RPMI7951 (cell line): ENCODE measurements around the gene FJX1. TPM values are rescaled to one million over a fixed set of nuclear protein-coding genes. Genes with fewer than 3 reads are reported as not detected.
"Not testable (repeated sequence)": the region's sequence is repeated elsewhere in the genome, so short reads cannot be mapped to it uniquely, and the experiment has no call there.

Experiments
- DNase-seq: peaks from one replicate; pipeline ENCODE4 v3.0.0-alpha.2; 2012; ENCODE audit warnings: low read depth
- total RNA-seq: library from RNA; depleted of rRNA; stranded (reverse); fragments of >200 nt; shearing (Covaris generic); gene quantifications from 2 replicates; pipeline ENCODE4 v1.2.3, GENCODE V29; 2014

Gene FJX1
- total RNA-seq, 1 experiment from 2014 or later, result 7.9 TPM

DNA sequence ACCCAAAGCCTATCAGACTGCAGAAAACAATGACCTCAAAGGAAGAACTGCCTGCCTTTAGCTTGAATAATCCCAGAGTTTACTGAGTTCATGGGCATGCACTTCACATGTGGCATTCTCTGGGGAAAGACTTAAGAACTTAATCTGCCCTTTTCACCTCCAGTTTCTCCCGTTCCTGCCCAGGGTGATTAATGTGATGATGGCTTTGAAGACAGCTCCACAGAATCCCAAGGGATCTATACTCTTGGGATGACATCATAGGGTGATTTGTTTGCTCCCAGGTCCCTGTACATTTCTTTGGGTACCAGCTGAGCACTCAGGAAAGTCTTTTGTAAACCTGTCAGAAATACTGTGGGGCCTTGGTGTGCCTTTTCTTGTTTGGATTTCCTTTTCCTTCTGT is 14.0 kb downstream of the FJX1 start:
- peak; percentile 47 for DNase-seq

DNA sequence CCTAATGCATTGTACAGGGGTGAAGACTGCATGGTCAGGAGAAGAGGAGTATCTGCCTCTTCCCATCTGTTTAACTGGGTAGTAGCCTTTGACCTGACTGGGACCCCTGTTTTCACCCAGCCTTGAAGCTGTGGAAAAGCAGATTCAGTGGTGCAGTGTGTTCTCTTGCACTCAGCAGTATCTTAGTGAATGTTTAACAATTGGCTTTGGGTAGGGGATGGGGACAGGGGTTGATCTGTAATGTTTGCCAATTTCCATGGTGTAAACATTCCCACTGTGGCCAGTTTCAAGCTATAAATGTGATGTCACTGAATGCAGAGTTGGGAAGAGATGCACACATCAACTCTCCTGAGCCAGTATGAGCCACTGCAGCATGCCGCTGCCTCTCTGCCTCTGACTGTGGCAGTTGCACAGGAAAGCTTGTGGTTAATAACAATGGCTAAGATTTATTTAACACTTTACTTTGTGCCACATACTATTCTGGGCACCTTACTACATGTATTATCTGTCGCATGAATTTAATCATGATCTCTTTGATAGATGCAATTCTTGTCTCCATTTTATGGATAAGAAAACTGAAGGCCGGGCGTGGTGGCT is 15.7 kb downstream of the FJX1 start:
- DNase-seq, result no peak

DNA sequence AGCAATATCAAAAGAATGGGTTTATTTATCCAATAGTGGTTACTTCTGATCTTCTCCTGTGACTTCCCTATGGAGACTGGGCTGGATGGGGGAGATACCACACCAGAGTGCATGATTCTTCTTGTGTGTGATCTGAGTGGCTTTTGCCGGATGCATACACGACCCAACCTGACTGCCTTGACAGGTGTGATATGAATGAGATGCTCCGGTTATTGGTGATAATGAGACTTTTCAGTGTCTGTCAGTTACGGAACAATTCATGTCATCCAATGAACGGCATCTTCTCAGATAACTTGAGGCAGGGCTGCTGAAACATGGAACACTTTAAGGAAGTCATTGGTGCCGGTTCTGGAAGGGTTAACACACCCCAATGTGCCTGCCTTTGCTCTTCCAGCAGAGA is 17.7 kb downstream of the FJX1 start:
- DNase-seq, result no peak

DNA sequence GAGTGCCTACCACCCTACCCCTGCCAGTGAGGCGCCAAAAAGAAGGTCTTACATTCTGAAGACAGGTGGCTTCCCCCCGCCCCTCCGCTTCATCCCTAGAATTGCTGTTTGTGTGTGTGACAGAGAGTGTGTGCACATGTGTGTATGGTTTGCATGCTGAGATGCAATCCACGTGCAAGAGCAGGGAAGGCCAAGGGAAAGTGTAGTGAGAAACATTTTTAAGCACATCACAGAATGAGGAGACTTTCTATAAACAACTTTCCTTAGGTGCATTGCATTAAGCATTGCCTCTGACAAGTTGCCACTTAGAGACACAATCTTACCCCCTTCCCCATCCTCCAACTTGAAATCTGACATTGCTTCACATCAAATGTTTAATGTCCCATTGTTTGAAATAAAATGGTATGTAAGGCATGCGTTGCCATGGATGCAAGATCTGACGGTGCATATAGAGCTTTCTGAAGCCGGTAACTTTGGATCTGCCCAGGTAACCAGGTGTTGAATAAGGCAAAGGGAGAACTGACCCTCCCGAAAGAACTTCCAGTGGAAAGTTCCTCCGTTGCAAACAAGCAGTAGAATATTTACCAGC is 21.4 kb downstream of the FJX1 start:
- DNase-seq, result no peak

GRCh38 chr11:35641171-35641897 is 23.1 kb downstream of the FJX1 start:
- no peak for DNase-seq

DNA sequence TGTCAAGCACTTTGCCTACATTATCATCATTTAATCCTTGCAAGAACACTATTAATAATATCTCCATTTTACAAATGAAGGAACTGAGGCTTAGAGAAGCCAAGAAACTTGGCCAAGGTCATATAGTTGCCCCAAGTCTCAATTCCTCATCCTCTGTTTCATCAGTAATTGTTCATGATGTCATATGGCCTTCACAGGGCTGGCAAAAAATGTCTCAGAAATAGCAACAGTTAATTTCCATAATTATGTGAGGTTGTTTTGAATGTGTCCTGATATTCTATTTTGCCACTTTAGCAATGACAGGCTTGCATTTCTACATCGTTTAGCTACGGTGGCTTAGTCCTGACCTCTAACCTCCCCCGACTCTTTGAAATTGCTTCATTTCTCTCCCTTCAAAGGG is 23.7 kb downstream of the FJX1 start:
- DNase-seq, result no peak

GRCh38 chr11:35647421-35648093 is 29.3 kb downstream of the FJX1 start:
- no peak for DNase-seq

- DNase-seq, result peak; percentile 44
Observed at GRCh38 chr11:35650006-35650405, 31.7 kb downstream of the FJX1 start.

GRCh38 chr11:35650467-35650866 is 32.2 kb downstream of the FJX1 start:
- DNase-seq, result peak; percentile 13

- DNase-seq, result no peak
Observed at GRCh38 chr11:35651263-35651662, 33.0 kb downstream of the FJX1 start.

DNA sequence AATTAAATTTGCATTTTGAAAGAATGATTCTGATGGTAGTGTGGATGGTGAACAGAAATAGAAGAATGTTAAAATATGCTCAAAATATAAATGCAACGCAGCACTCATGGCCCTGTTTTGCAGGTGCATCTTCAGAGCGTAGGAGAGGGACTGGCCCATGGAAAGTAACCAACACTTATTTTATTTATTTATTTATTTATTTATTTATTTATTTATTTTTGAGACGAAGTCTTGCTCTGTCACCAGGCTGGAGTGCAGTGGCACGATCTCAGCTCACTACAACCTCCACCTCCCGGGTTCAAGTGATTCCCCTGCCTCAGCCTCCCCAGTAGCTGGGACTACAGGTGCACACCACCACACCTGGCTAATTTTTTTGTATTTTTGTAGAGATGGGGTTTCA is 34.5 kb downstream of the FJX1 start:
- DNase-seq, result not testable (repeated sequence)

DNA sequence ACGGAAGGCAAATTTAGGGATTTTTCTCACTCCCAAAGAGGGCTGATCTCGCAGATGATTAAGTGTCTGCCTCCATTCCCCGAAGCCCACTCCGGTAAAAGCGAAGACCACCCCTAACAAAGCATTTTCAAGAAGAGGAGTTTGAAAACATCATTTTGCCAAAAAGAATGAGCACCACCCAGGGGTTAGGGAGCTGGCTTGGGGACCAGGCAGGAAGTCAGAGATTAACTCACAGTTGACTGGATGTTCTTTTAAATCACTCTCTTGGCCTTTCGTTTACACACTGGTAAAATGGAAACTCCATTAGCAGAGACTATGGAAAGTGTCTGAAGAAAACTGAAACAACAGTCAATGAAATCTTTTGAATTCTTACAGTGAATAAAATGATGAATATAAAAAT is 36.5 kb downstream of the FJX1 start:
- DNase-seq, result no peak

GRCh38 chr11:35655254-35655653 is 37.0 kb downstream of the FJX1 start:
- no peak for DNase-seq

DNA sequence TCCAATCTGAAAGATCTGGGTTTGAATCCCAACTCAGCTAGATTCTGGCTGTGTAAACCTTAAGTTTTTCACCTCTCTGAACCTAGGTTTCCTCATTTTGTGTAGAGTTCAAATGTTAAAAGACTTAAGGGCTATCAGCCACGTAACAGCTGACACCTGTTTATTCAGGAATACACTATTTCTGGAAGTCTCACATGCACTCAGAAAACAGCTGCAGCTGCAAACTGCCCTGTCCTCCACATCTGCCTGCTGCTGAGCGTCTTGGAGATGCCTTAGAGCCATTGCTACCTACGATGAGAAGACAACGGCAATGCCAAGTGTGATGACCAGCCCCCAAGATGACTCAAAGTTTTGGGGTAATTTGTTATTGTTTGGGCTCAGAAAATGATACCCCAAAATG is 37.6 kb downstream of the FJX1 start:
- DNase-seq, result no peak

GRCh38 chr11:35658020-35658948 is 40.0 kb downstream of the FJX1 start:
- DNase-seq, result no peak

GRCh38 chr11:35661534-35661933 is 43.3 kb downstream of the FJX1 start:
- DNase-seq, result no peak

DNA sequence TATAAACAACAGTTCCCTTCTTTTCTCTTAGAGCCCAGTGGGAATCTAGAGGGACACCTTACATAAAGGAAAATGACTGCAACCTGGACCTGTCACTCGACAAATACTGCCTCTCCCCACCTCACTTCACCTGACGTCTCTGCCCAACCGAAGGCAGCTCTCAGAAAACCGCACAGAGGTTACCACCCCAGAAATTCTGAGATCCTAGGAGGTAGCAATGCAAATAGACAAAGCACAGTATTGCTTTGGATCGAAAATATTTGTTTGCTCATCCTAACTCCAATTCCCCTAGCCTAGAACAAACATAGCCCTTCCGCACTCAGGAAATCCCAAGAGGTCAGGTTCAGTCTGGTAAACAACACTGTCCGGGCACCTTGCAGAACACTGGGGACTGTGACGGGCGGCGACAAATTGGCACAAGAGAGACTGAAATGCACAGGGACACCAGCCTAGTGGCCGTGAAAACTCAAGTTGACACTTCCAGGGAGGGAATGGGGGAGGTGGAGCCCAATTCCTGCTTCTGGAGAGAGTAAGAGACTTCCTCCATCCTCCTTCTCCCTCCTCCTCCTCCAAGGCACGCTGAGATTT is 43.9 kb downstream of the FJX1 start:
- DNase-seq, result no peak

DNA sequence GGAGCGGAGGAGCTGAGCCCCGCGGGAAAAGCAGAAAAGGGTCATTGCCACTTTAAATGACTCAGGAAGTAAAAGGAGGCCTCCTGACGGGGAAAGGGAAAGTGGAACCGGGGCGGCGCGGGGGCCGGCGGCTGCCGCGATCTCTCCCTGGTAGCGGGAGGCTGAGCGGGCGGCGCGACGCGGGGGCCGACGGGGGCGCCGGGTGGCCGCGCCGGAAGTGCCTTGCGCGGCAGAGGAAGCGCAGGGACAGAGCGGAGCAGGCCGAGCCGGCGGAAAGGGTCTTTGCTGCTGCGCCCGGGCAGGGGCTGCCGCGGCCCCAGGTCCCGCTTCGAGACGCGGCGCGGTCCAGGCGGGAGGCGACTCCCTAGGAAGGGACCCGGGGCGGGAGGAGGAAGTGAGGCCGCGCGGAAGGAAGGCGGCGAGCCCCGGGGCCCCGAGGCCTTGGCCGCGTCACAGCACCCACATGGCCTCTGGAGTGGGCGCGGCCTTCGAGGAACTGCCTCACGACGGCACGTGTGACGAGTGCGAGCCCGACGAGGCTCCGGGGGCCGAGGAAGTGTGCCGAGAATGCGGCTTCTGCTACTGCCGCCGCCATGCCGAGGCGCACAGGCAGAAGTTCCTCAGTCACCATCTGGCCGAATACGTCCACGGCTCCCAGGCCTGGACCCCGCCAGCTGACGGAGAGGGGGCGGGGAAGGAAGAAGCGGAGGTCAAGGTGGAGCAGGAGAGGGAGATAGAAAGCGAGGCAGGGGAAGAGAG is 44.6 kb downstream of the FJX1 start, which contains the start of gene TRIM44:
TRIM44 (plus strand) TSS at position 127 of the 759 bp plus-strand sequence; CDS start at position 464, 337 bp downstream.
- DNase-seq, result peak; percentile 85

- no peak for DNase-seq
Observed at GRCh38 chr11:35663408-35663702, 45.1 kb downstream of the FJX1 start.

DNA sequence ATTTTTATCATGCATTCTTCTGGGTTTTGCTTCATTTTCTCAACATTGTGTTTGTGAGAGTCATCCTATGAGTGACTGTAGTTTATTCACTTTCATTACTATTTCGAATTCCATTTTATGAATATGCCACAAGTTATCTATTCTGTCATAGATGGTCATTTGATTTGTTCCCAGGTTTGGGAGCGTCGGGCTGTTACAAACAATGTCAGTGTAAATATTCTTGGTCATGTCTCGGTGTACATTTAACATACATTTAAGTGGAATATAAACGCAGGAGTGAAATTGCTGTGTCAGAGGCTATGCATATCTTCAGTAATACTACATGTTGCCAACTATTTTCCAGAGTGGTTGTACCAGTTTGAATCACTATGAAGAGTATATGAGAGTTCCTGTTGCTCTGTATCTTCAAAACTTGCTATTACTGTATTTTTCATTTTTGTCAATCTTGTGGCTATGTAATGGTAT is 46.7 kb downstream of the FJX1 start:
- DNase-seq, result no peak
